Suprapubic skin (tissue), 4 donors: ENCODE results near the gene AVP. TPM values are rescaled to one million over a fixed set of nuclear protein-coding genes. Genes with fewer than 3 reads are reported as not detected.
A peak's percentile ranks its signal among the peaks of the same experiment; 100 is the strongest.
"Not testable (repeated sequence)": the region's sequence is repeated elsewhere in the genome, so short reads cannot be mapped to it uniquely, and the experiment has no call there.

Source experiments
- DNase-seq, 2 donors: peaks; one replicate each; pipeline ENCODE4 v3.0.0-alpha.2; 2019; ENCODE audit warnings: low spot score in 2 of 2
- H3K27ac ChIP-seq: fragments of 200-600 bp; sonication (generic); one replicate; pipeline ENCODE4 v1.5.1; 2019
- H3K27me3 ChIP-seq: fragments of 200-600 bp; sonication (generic); one replicate; pipeline ENCODE4 v1.5.1; 2019
- H3K36me3 ChIP-seq: fragments of 200-600 bp; sonication (generic); one replicate; pipeline ENCODE4 v1.5.1; 2019
- H3K4me1 ChIP-seq: fragments of 200-600 bp; sonication (generic); one replicate; pipeline ENCODE4 v1.5.1; 2019
- H3K4me3 ChIP-seq: fragments of 200-600 bp; sonication (generic); one replicate; pipeline ENCODE4 v1.5.1; 2019; ENCODE audit warnings: mild to moderate bottlenecking
- H3K9me3 ChIP-seq: fragments of 200-600 bp; sonication (generic); one replicate; pipeline ENCODE4 v1.5.1; 2019
- EP300 ChIP-seq: sonication (generic); formaldehyde crosslinking; IDR thresholded peaks from one replicate; pipeline ENCODE4 v1.6.1; 2017; ENCODE audit warnings: antibody characterized with exemption
- POLR2A ChIP-seq, 2 donors: fragments of 450-650 bp; IDR thresholded peaks; one replicate each; pipeline ENCODE4 v1.6.1; 2017; ENCODE audit warnings: antibody characterized with exemption in 2 of 2, mild to moderate bottlenecking in 2 of 2, moderate library complexity in 2 of 2
- POLR2AphosphoS5 ChIP-seq, 3 donors: sonication (generic); formaldehyde crosslinking; IDR thresholded peaks; one replicate each; pipeline ENCODE4 v1.6.1; 2017; ENCODE audit warnings: antibody characterized with exemption in 3 of 3
- WGBS: methylation state at CpG from one replicate; pipeline ENCODE4 v1.1.5; 2018; 5-methylcytosine and 5-hydroxymethylcytosine counted together
- total RNA-seq, 4 donors: library from RNA; depleted of rRNA; stranded (reverse); fragments of >200 nt; gene quantifications; one replicate each; pipeline ENCODE4 v1.1.0, GENCODE V29; 2016
- TF ChIP-seq, protein P1 (sequence below), 2 donors: fragments of 200-600 bp in 1 of 2; fragments of 450-650 bp in 1 of 2; sonication (generic) in 1 of 2; IDR thresholded peaks; one replicate each; pipeline ENCODE4 v1.5.1; 2016 to 2019; ENCODE audit warnings: antibody characterized with exemption in 2 of 2, mild to moderate bottlenecking in 1 of 2, moderate library complexity in 1 of 2

The AVP gene
- total RNA-seq, 4 donors from 2014 or later: not detected

DNA sequence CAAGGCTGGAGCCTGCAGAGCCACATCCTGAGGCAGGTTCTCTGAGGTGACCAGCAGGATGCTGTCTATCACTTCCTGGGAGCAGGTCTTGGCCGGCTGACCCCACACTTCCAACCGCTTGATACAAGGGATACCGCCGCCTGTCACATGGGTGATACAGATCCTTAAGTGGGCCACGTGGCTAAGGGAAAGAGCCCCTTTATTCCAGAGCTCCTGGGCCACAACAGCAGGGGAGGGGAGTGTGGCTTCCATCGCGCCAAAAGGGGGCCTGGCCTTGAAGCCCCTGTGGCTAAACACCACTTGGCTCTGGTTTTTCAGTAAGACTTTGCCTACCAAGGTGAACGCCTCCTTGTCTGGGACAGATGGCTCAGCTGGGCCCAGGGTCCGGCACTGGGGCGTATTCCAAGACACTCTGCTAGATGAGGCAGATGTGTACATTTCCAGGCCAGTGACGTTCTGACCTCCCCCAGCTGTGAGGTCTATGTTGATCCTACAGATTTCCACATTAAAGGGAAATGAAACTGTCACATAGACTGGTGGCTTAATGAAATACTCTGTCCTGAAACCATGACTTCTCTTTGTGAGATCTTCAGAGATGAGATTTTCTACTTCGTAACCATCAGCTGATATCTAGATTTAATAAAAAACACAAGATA is 37.6 kb upstream of the AVP start:
- Histone ChIP-seq H3K9me3 (no peaks in the 10 kb centered on the region), H3K27me3 (no peaks in the 10 kb centered on the region), H3K4me3 (no peak overlapping the region), H3K27ac (no peak overlapping the region), H3K4me1 (peaks cover 5% of the 10 kb centered on the region), H3K36me3 (peaks cover 41% of the 10 kb centered on the region)
- WGBS: 93% methylated on average over 7 of the region's 12 CpGs
- DNase-seq: peak in 1 of 2 donors; percentile 41
- TF ChIP-seq, protein P1, sequence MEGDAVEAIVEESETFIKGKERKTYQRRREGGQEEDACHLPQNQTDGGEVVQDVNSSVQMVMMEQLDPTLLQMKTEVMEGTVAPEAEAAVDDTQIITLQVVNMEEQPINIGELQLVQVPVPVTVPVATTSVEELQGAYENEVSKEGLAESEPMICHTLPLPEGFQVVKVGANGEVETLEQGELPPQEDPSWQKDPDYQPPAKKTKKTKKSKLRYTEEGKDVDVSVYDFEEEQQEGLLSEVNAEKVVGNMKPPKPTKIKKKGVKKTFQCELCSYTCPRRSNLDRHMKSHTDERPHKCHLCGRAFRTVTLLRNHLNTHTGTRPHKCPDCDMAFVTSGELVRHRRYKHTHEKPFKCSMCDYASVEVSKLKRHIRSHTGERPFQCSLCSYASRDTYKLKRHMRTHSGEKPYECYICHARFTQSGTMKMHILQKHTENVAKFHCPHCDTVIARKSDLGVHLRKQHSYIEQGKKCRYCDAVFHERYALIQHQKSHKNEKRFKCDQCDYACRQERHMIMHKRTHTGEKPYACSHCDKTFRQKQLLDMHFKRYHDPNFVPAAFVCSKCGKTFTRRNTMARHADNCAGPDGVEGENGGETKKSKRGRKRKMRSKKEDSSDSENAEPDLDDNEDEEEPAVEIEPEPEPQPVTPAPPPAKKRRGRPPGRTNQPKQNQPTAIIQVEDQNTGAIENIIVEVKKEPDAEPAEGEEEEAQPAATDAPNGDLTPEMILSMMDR (IDR thresholded peaks at IDR 0.05): no peak
- TF ChIP-seq POLR2AphosphoS5 (IDR thresholded peaks at IDR 0.05) (no peak), EP300 (no peak), POLR2A (IDR thresholded peaks at IDR 0.05) (no peak)

DNA sequence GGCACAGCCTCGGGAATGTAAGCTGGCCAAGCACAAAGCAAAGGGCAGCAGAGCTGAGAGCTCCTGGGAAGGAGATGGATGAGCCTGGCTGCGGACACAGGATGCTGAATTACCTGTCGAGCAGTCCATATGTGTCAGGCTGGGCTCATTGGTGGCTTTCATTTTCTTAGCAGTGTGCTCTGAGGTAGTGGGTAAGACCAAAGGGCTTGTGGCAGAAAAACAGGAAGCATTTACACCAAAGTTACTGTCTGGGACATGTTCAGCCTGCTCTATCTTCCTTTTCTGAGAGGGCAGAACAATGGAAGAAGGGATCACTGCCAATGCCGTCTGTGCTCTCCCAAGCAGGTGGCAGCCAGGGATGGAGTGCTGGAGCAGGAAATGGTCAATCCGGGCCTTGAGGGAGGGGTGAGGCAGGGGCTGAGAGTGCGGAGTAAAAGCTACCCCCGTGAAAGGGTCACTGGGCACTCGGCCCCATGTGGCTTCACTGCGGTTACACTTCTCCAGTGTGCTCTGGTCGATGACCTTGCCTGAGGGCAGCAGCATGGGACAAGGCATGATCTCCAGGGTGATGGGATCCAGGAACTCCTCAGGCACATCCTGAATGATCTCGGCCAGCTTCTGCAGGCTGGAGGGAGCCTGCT is 36.9 kb upstream of the AVP start:
- WGBS: 64% methylated on average over 4 of the region's 11 CpGs
- Histone ChIP-seq H3K9me3 (no peaks in the 10 kb centered on the region), H3K27ac (no peak overlapping the region), H3K4me3 (no peak overlapping the region), H3K4me1 (peaks cover 5% of the 10 kb centered on the region), H3K27me3 (no peaks in the 10 kb centered on the region), H3K36me3 (peaks cover 41% of the 10 kb centered on the region)
- DNase-seq: peak in 1 of 2 donors; percentile 35
- TF ChIP-seq POLR2AphosphoS5 (IDR thresholded peaks at IDR 0.05) (no peak), EP300 (no peak), POLR2A (IDR thresholded peaks at IDR 0.05) (no peak)
- TF ChIP-seq, protein P1 (IDR thresholded peaks at IDR 0.05): no peak

DNA sequence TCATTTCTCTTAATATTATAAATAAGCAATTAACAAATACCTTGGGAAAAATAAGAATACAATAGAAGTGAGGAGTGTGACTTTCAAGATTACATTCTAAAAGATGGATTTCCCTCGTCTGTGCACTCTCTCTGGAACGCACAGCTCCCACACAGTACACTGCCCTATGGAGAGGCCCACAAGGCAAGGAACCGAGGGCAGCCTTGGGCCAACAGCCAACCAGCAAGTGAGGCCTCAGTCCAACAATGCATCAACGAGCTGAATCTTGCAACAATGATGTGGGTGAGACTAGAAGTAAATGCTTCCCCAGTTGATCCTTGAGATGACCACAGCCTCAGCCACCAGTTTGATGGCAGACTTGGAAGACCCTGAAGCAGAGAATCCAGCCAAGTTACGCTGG is 34.5 kb upstream of the AVP start:
- DNase-seq: no peak
- Histone ChIP-seq H3K27me3 (no peaks in the 10 kb centered on the region), H3K9me3 (no peaks in the 10 kb centered on the region), H3K4me1 (peaks cover 5% of the 10 kb centered on the region), H3K27ac (no peak overlapping the region), H3K4me3 (no peak overlapping the region), H3K36me3 (peaks cover 38% of the 10 kb centered on the region)
- WGBS: 58% methylated on average over 5 of the region's 5 CpGs
- no peak for TF ChIP-seq EP300
- TF ChIP-seq, protein P1 (IDR thresholded peaks at IDR 0.05): no peak
- TF ChIP-seq POLR2AphosphoS5 (IDR thresholded peaks at IDR 0.05): no peak
- no peak for TF ChIP-seq POLR2A (IDR thresholded peaks at IDR 0.05)

DNA sequence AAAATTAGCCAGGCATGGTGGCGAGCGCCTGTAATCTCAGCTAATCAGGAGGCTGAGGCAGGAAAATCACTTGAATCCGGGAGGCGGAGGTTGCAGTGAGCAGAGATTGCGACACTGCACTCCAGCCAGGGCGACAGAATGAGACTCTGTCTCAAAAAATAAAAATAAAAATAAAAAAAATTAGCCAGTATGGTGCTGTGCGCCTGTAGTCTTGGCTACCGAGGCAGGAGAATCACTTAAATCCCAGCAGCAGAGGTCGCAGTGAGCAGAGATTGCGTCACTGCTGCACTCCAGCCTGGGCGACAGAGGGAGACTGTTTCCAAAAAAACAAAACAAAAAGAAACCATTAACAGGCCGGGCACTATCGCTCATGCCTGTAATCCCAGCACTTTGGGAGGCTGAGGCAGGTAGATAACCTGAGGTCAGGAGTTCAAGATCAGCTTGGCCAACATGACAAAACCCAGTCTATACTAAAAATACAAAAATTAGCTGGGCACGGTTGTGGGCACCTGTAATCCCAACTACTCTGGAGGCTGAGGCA is 33.4 kb upstream of the AVP start:
- Histone ChIP-seq H3K36me3 (peaks cover 44% of the 10 kb centered on the region), H3K27ac (peak overlapping the region; percentile 16)
- not testable (repeated sequence) for H3K27me3 ChIP-seq, H3K4me3 ChIP-seq, H3K9me3 ChIP-seq, H3K4me1 ChIP-seq
- DNase-seq: peak in 1 of 2 donors; percentile 85
- TF ChIP-seq, protein P1 (IDR thresholded peaks at IDR 0.05): peak; percentile 48 to 53
- 64% methylated on average over 14 of the region's 14 CpGs for WGBS

DNA sequence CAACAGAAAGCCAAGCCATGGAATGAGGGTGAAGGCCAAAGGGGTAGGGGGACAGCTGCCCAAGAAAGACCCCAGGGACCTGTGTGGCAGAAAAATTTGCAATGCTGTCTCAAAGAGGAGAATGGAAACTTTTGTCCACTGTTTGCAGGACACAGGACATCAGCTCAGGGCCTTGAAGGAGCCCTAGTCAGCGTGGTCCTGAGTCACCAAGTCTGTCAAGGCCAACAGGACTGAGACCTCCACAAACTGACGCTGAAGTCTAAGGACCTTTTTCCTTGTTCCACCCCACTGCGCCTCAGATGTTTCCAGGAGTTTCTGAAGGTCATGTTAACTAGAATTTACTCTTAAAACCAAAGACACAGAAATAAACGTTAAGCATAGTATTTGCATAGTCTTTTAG is 31.8 kb upstream of the AVP start:
- H3K27ac ChIP-seq: no peak overlapping the region
- TF ChIP-seq EP300 (no peak), POLR2A (IDR thresholded peaks at IDR 0.05) (no peak), POLR2AphosphoS5 (IDR thresholded peaks at IDR 0.05) (no peak)
- TF ChIP-seq, protein P1 (IDR thresholded peaks at IDR 0.05): no peak
- no peaks in the 10 kb centered on the region for H3K9me3 ChIP-seq
- H3K4me1 ChIP-seq: peaks cover 5% of the 10 kb centered on the region
- DNase-seq: no peak
- no peaks in the 10 kb centered on the region for H3K27me3 ChIP-seq
- H3K36me3 ChIP-seq: peaks cover 30% of the 10 kb centered on the region
- no peak overlapping the region for H3K4me3 ChIP-seq
- 84% methylated on average over 4 of the region's 4 CpGs for WGBS
